ENCODE data around the gene ETV7. TPM values are rescaled to one million over a fixed set of nuclear protein-coding genes. Genes with fewer than 3 reads are reported as not detected.

Gene ETV7
- total and polyA plus RNA-seq, 3 experiments from 2014 or later, result 0.61 to 2.4 (median 0.78) TPM

GRCh38 chr6:36404164-36404563, 16.7 kb upstream of the ETV7 start:
- no peak overlapping the region for H3K4me3 Mint-ChIP-seq
- no peak overlapping the region for H3K4me3 ChIP-seq (ENCODE audit: low read length)
- no peaks in the 10 kb centered on the region for H3K4me1 Mint-ChIP-seq
- peaks cover 0 to 10% (median 0%) of the 10 kb centered on the region in 3 donors for H3K36me3 Mint-ChIP-seq
- H3K27ac Mint-ChIP-seq, result no peak overlapping the region
- no peaks in the 10 kb centered on the region for H3K27me3 ChIP-seq (ENCODE audit: insufficient read depth, low read length, poor library complexity, severe bottlenecking)
- H3K4me1 ChIP-seq (ENCODE audit: insufficient read depth, low read length), result no peaks in the 10 kb centered on the region
- peaks cover 14 to 39% of the 10 kb centered on the region in 2 donors for H3K27me3 Mint-ChIP-seq
- H3K36me3 ChIP-seq (ENCODE audit: insufficient read depth, low read length), result no peaks in the 10 kb centered on the region
- ChIA-PET CTCF (no interaction called here), POLR2A (no interaction called here)
- no peaks in the 10 kb centered on the region for H3K9me3 ChIP-seq (ENCODE audit: low read length)
- no peaks in the 10 kb centered on the region for H3K9me3 Mint-ChIP-seq
- no peak overlapping the region for H3K27ac ChIP-seq (ENCODE audit: low read depth, low read length)
- DNase-seq, result no peak

- H3K4me3 ChIP-seq (ENCODE audit: low read length), result no peak overlapping the region
- Mint-ChIP-seq H3K4me3 (no peak overlapping the region), H3K36me3 (peaks cover 0 to 8% (median 0%) of the 10 kb centered on the region in 3 donors), H3K27me3 (peaks cover 12 to 33% of the 10 kb centered on the region in 2 donors), H3K27ac (no peak overlapping the region), H3K9me3 (no peaks in the 10 kb centered on the region), H3K4me1 (no peaks in the 10 kb centered on the region)
- no peak overlapping the region for H3K27ac ChIP-seq (ENCODE audit: low read depth, low read length)
- no peak for DNase-seq
- POLR2A ChIA-PET, result no interaction called here
- H3K9me3 ChIP-seq (ENCODE audit: low read length), result no peaks in the 10 kb centered on the region
- CTCF ChIA-PET, result no interaction called here
- no peaks in the 10 kb centered on the region for H3K4me1 ChIP-seq (ENCODE audit: insufficient read depth, low read length)
- no peaks in the 10 kb centered on the region for H3K36me3 ChIP-seq (ENCODE audit: insufficient read depth, low read length)
- no peaks in the 10 kb centered on the region for H3K27me3 ChIP-seq (ENCODE audit: insufficient read depth, low read length, poor library complexity, severe bottlenecking)
Observed at GRCh38 chr6:36402481-36402880, 15.0 kb upstream of the ETV7 start.

GRCh38 chr6:36399970-36400369, 12.5 kb upstream of the ETV7 start:
- ChIA-PET POLR2A (no interaction called here), CTCF (no interaction called here)
- peaks cover 0 to 3% (median 0%) of the 10 kb centered on the region in 3 donors for H3K36me3 Mint-ChIP-seq
- no peak overlapping the region for H3K27ac Mint-ChIP-seq
- peaks cover 8 to 17% of the 10 kb centered on the region in 2 donors for H3K27me3 Mint-ChIP-seq
- no peaks in the 10 kb centered on the region for H3K4me1 Mint-ChIP-seq
- Histone ChIP-seq H3K9me3 (ENCODE audit: low read length) (no peaks in the 10 kb centered on the region), H3K27me3 (ENCODE audit: insufficient read depth, low read length, poor library complexity, severe bottlenecking) (no peaks in the 10 kb centered on the region), H3K4me1 (ENCODE audit: insufficient read depth, low read length) (no peaks in the 10 kb centered on the region), H3K4me3 (ENCODE audit: low read length) (no peak overlapping the region), H3K36me3 (ENCODE audit: insufficient read depth, low read length) (no peaks in the 10 kb centered on the region), H3K27ac (ENCODE audit: low read depth, low read length) (no peak overlapping the region)
- no peak for DNase-seq
- H3K4me3 Mint-ChIP-seq, result no peak overlapping the region
- H3K9me3 Mint-ChIP-seq, result no peaks in the 10 kb centered on the region

- peaks cover 0 to 6% (median 5%) of the 10 kb centered on the region in 3 donors for H3K4me1 Mint-ChIP-seq
- Histone ChIP-seq H3K9me3 (ENCODE audit: low read length) (no peaks in the 10 kb centered on the region), H3K4me3 (ENCODE audit: low read length) (no peak overlapping the region), H3K27me3 (ENCODE audit: insufficient read depth, low read length, poor library complexity, severe bottlenecking) (no peaks in the 10 kb centered on the region), H3K36me3 (ENCODE audit: insufficient read depth, low read length) (no peaks in the 10 kb centered on the region), H3K27ac (ENCODE audit: low read depth, low read length) (no peak overlapping the region), H3K4me1 (ENCODE audit: insufficient read depth, low read length) (peaks cover 7% of the 10 kb centered on the region)
- H3K9me3 Mint-ChIP-seq, result no peaks in the 10 kb centered on the region
- H3K36me3 Mint-ChIP-seq, result peaks cover 0 to 2% (median 0%) of the 10 kb centered on the region in 3 donors
- POLR2A ChIA-PET, result no interaction called here
- peaks cover 9 to 12% of the 10 kb centered on the region in 2 donors for H3K27me3 Mint-ChIP-seq
- DNase-seq, result no peak
- CTCF ChIA-PET, result no interaction called here
- no peak overlapping the region for H3K27ac Mint-ChIP-seq
- H3K4me3 Mint-ChIP-seq, result no peak overlapping the region
Observed at GRCh38 chr6:36392621-36393020, 5.2 kb upstream of the ETV7 start.

GRCh38 chr6:36389353-36389752, 1.9 kb upstream of the ETV7 start:
- Histone ChIP-seq H3K4me1 (ENCODE audit: insufficient read depth, low read length) (peaks cover 15% of the 10 kb centered on the region), H3K27me3 (ENCODE audit: insufficient read depth, low read length, poor library complexity, severe bottlenecking) (peaks cover 6% of the 10 kb centered on the region), H3K27ac (ENCODE audit: low read depth, low read length) (no peak overlapping the region), H3K4me3 (ENCODE audit: low read length) (no peak overlapping the region), H3K9me3 (ENCODE audit: low read length) (no peaks in the 10 kb centered on the region), H3K36me3 (ENCODE audit: insufficient read depth, low read length) (no peaks in the 10 kb centered on the region)
- Mint-ChIP-seq H3K27ac (no peak overlapping the region), H3K36me3 (peaks cover 0 to 5% (median 2%) of the 10 kb centered on the region in 3 donors), H3K9me3 (no peaks in the 10 kb centered on the region), H3K27me3 (peaks cover 9 to 20% of the 10 kb centered on the region in 2 donors), H3K4me3 (peak overlapping the region in 1 of 7 donors; percentile 43), H3K4me1 (peaks cover 19 to 25% (median 19%) of the 10 kb centered on the region in 3 donors)
- DNase-seq, result no peak
- ChIA-PET POLR2A (no interaction called here), CTCF (interaction anchor here (2.0 kb wide), 1 partner anchor 291 kb away, joined by 4 read pairs; no protein-coding TSS in a partner anchor)

GRCh38 chr6:36386495-36387439, 702 bp downstream of the ETV7 start:
- POLR2A ChIA-PET, result interaction anchor here (0.6 kb wide), 1 partner anchor 363 kb away, joined by 3 read pairs; no protein-coding TSS in a partner anchor
- Histone ChIP-seq H3K9me3 (ENCODE audit: low read length) (no peaks in the 10 kb centered on the region), H3K4me1 (ENCODE audit: insufficient read depth, low read length) (peaks cover 15% of the 10 kb centered on the region), H3K27me3 (ENCODE audit: insufficient read depth, low read length, poor library complexity, severe bottlenecking) (peaks cover 6% of the 10 kb centered on the region), H3K36me3 (ENCODE audit: insufficient read depth, low read length) (no peaks in the 10 kb centered on the region), H3K4me3 (ENCODE audit: low read length) (peak overlapping the region; percentile 89), H3K27ac (ENCODE audit: low read depth, low read length) (peak overlapping the region; percentile 43)
- Mint-ChIP-seq H3K27me3 (peaks cover 5 to 16% of the 10 kb centered on the region in 2 donors), H3K27ac (peak overlapping the region; percentile 48 to 90 (median 84)), H3K4me3 (peak overlapping the region; percentile 89 to 95 (median 93)), H3K9me3 (no peaks in the 10 kb centered on the region), H3K4me1 (peaks cover 21 to 29% (median 23%) of the 10 kb centered on the region in 3 donors), H3K36me3 (peaks cover 0 to 5% (median 0%) of the 10 kb centered on the region in 3 donors)
- DNase-seq, result peak in 3 of 5 donors; percentile 5 to 53 (median 7)
- CTCF ChIA-PET, result interaction anchor here (1.0 to 1.1 kb wide), 2 partner anchors 85 to 373 kb away, joined by 3 to 4 read pairs; no protein-coding TSS in a partner anchor

GRCh38 chr6:36384095-36384494, 3.4 kb downstream of the ETV7 start:
- H3K9me3 Mint-ChIP-seq, result no peaks in the 10 kb centered on the region
- CTCF ChIA-PET, result no interaction called here
- Histone ChIP-seq H3K9me3 (ENCODE audit: low read length) (no peaks in the 10 kb centered on the region), H3K4me1 (ENCODE audit: insufficient read depth, low read length) (peaks cover 15% of the 10 kb centered on the region), H3K36me3 (ENCODE audit: insufficient read depth, low read length) (no peaks in the 10 kb centered on the region), H3K27ac (ENCODE audit: low read depth, low read length) (no peak overlapping the region), H3K27me3 (ENCODE audit: insufficient read depth, low read length, poor library complexity, severe bottlenecking) (peaks cover 6% of the 10 kb centered on the region), H3K4me3 (ENCODE audit: low read length) (no peak overlapping the region)
- peaks cover 21 to 29% (median 23%) of the 10 kb centered on the region in 3 donors for H3K4me1 Mint-ChIP-seq
- no peak overlapping the region for H3K27ac Mint-ChIP-seq
- H3K36me3 Mint-ChIP-seq, result peaks cover 0 to 5% (median 0%) of the 10 kb centered on the region in 3 donors
- POLR2A ChIA-PET, result no interaction called here
- no peak for DNase-seq
- peak overlapping the region in 1 of 7 donors; percentile 83 for H3K4me3 Mint-ChIP-seq
- H3K27me3 Mint-ChIP-seq, result peaks cover 5 to 11% of the 10 kb centered on the region in 2 donors

- H3K4me3 ChIP-seq (ENCODE audit: low read length), result no peak overlapping the region
- peaks cover 15% of the 10 kb centered on the region for H3K4me1 ChIP-seq (ENCODE audit: insufficient read depth, low read length)
- Mint-ChIP-seq H3K27ac (peak overlapping the region in 1 of 8 donors; percentile 47), H3K4me3 (no peak overlapping the region), H3K9me3 (no peaks in the 10 kb centered on the region), H3K4me1 (peaks cover 21 to 29% (median 25%) of the 10 kb centered on the region in 3 donors), H3K27me3 (peaks cover 5 to 11% of the 10 kb centered on the region in 2 donors), H3K36me3 (peaks cover 0 to 5% (median 0%) of the 10 kb centered on the region in 3 donors)
- peaks cover 6% of the 10 kb centered on the region for H3K27me3 ChIP-seq (ENCODE audit: insufficient read depth, low read length, poor library complexity, severe bottlenecking)
- POLR2A ChIA-PET, result no interaction called here
- no peaks in the 10 kb centered on the region for H3K9me3 ChIP-seq (ENCODE audit: low read length)
- no peaks in the 10 kb centered on the region for H3K36me3 ChIP-seq (ENCODE audit: insufficient read depth, low read length)
- CTCF ChIA-PET, result no interaction called here
- no peak overlapping the region for H3K27ac ChIP-seq (ENCODE audit: low read depth, low read length)
- no peak for DNase-seq
Observed at GRCh38 chr6:36383606-36384005, 3.9 kb downstream of the ETV7 start.
